ENCODE measurements around the gene AGPAT3. TPM values are rescaled to one million over a fixed set of nuclear protein-coding genes. Genes with fewer than 3 reads are reported as not detected.
A peak's percentile ranks its signal among the peaks of the same experiment; 100 is the strongest.

The AGPAT3 gene
- total and polyA plus RNA-seq, 5 donors from 2014 or later, result 13.3 to 67.8 (median 18.1) TPM

GRCh38 chr21:43993420-43993934 is 128.5 kb downstream of the AGPAT3 start:
- no peak overlapping the region for H3K4me3 Mint-ChIP-seq
- no peak for DNase-seq
- Histone ChIP-seq H3K4me1 (ENCODE audit: control insufficient read depth, insufficient read depth, low read length, poor library complexity, severe bottlenecking) (no peaks in the 10 kb centered on the region), H3K36me3 (ENCODE audit: control insufficient read depth, insufficient read depth, low read length) (no peaks in the 10 kb centered on the region), H3K27me3 (ENCODE audit: control insufficient read depth, insufficient read depth, low read length) (no peaks in the 10 kb centered on the region), H3K4me3 (ENCODE audit: low read depth, low read length) (no peak overlapping the region), H3K27ac (ENCODE audit: insufficient read depth, low read length, poor library complexity, severe bottlenecking) (no peak overlapping the region), H3K9me3 (ENCODE audit: control insufficient read depth in 2 of 2, low read length in 2 of 2) (no peaks in the 10 kb centered on the region)
- H3K36me3 Mint-ChIP-seq, result no peaks in the 10 kb centered on the region
- no peaks in the 10 kb centered on the region for H3K27me3 Mint-ChIP-seq
- no peak overlapping the region for H3K27ac Mint-ChIP-seq
- no peak for ATAC-seq (ENCODE audit: low read depth in 2 of 2)
- H3K4me1 Mint-ChIP-seq, result peaks cover 0 to 2% (median 0%) of the 10 kb centered on the region in 4 donors
- no peaks in the 10 kb centered on the region for H3K9me3 Mint-ChIP-seq

- Histone ChIP-seq H3K27me3 (ENCODE audit: control insufficient read depth, insufficient read depth, low read length) (no peaks in the 10 kb centered on the region), H3K9me3 (ENCODE audit: control insufficient read depth in 2 of 2, low read length in 2 of 2) (no peaks in the 10 kb centered on the region), H3K36me3 (ENCODE audit: control insufficient read depth, insufficient read depth, low read length) (no peaks in the 10 kb centered on the region), H3K4me3 (ENCODE audit: low read depth, low read length) (no peak overlapping the region), H3K4me1 (ENCODE audit: control insufficient read depth, insufficient read depth, low read length, poor library complexity, severe bottlenecking) (no peaks in the 10 kb centered on the region), H3K27ac (ENCODE audit: insufficient read depth, low read length, poor library complexity, severe bottlenecking) (no peak overlapping the region)
- Mint-ChIP-seq H3K27me3 (no peaks in the 10 kb centered on the region), H3K27ac (no peak overlapping the region), H3K9me3 (no peaks in the 10 kb centered on the region), H3K36me3 (no peaks in the 10 kb centered on the region), H3K4me1 (peaks cover 0 to 2% (median 0%) of the 10 kb centered on the region in 4 donors), H3K4me3 (no peak overlapping the region)
- no peak for DNase-seq
- no peak for ATAC-seq (ENCODE audit: low read depth in 2 of 2)
Observed at GRCh38 chr21:43994085-43994484, 129.1 kb downstream of the AGPAT3 start.

GRCh38 chr21:43994646-43995045 is 129.6 kb downstream of the AGPAT3 start:
- no peak for ATAC-seq (ENCODE audit: low read depth in 2 of 2)
- Mint-ChIP-seq H3K4me1 (peaks cover 0 to 2% (median 0%) of the 10 kb centered on the region in 4 donors), H3K4me3 (no peak overlapping the region), H3K36me3 (no peaks in the 10 kb centered on the region), H3K27me3 (no peaks in the 10 kb centered on the region), H3K27ac (no peak overlapping the region), H3K9me3 (no peaks in the 10 kb centered on the region)
- no peaks in the 10 kb centered on the region for H3K36me3 ChIP-seq (ENCODE audit: control insufficient read depth, insufficient read depth, low read length)
- H3K27me3 ChIP-seq (ENCODE audit: control insufficient read depth, insufficient read depth, low read length), result no peaks in the 10 kb centered on the region
- DNase-seq, result no peak
- no peaks in the 10 kb centered on the region for H3K9me3 ChIP-seq (ENCODE audit: control insufficient read depth in 2 of 2, low read length in 2 of 2)
- H3K4me1 ChIP-seq (ENCODE audit: control insufficient read depth, insufficient read depth, low read length, poor library complexity, severe bottlenecking), result no peaks in the 10 kb centered on the region
- H3K4me3 ChIP-seq (ENCODE audit: low read depth, low read length), result no peak overlapping the region
- no peak overlapping the region for H3K27ac ChIP-seq (ENCODE audit: insufficient read depth, low read length, poor library complexity, severe bottlenecking)

GRCh38 chr21:43995521-43996105 is 130.6 kb downstream of the AGPAT3 start:
- H3K4me3 Mint-ChIP-seq, result no peak overlapping the region
- no peak overlapping the region for H3K27ac ChIP-seq (ENCODE audit: insufficient read depth, low read length, poor library complexity, severe bottlenecking)
- no peak for ATAC-seq (ENCODE audit: low read depth in 2 of 2)
- no peaks in the 10 kb centered on the region for H3K9me3 Mint-ChIP-seq
- no peaks in the 10 kb centered on the region for H3K36me3 Mint-ChIP-seq
- no peak for DNase-seq
- no peaks in the 10 kb centered on the region for H3K36me3 ChIP-seq (ENCODE audit: control insufficient read depth, insufficient read depth, low read length)
- H3K9me3 ChIP-seq (ENCODE audit: control insufficient read depth in 2 of 2, low read length in 2 of 2), result no peaks in the 10 kb centered on the region
- H3K4me1 ChIP-seq (ENCODE audit: control insufficient read depth, insufficient read depth, low read length, poor library complexity, severe bottlenecking), result no peaks in the 10 kb centered on the region
- H3K4me3 ChIP-seq (ENCODE audit: low read depth, low read length), result no peak overlapping the region
- H3K27ac Mint-ChIP-seq, result peak overlapping the region in 1 of 3 donors; percentile 20
- no peaks in the 10 kb centered on the region for H3K27me3 ChIP-seq (ENCODE audit: control insufficient read depth, insufficient read depth, low read length)
- H3K4me1 Mint-ChIP-seq, result peaks cover 0 to 2% (median 0%) of the 10 kb centered on the region in 4 donors
- H3K27me3 Mint-ChIP-seq, result no peaks in the 10 kb centered on the region

GRCh38 chr21:43997766-43998742 is 133.0 kb downstream of the AGPAT3 start:
- Mint-ChIP-seq H3K9me3 (no peaks in the 10 kb centered on the region), H3K27ac (no peak overlapping the region), H3K4me3 (no peak overlapping the region), H3K4me1 (peaks cover 0 to 2% (median 0%) of the 10 kb centered on the region in 4 donors), H3K36me3 (no peaks in the 10 kb centered on the region), H3K27me3 (no peaks in the 10 kb centered on the region)
- H3K36me3 ChIP-seq (ENCODE audit: control insufficient read depth, insufficient read depth, low read length), result no peaks in the 10 kb centered on the region
- DNase-seq (no peak), ATAC-seq (ENCODE audit: low read depth in 2 of 2) (no peak)
- H3K27me3 ChIP-seq (ENCODE audit: control insufficient read depth, insufficient read depth, low read length), result no peaks in the 10 kb centered on the region
- H3K4me3 ChIP-seq (ENCODE audit: low read depth, low read length), result no peak overlapping the region
- H3K9me3 ChIP-seq (ENCODE audit: control insufficient read depth in 2 of 2, low read length in 2 of 2), result no peaks in the 10 kb centered on the region
- no peak overlapping the region for H3K27ac ChIP-seq (ENCODE audit: insufficient read depth, low read length, poor library complexity, severe bottlenecking)
- no peaks in the 10 kb centered on the region for H3K4me1 ChIP-seq (ENCODE audit: control insufficient read depth, insufficient read depth, low read length, poor library complexity, severe bottlenecking)

- no peaks in the 10 kb centered on the region for H3K4me1 ChIP-seq (ENCODE audit: control insufficient read depth, insufficient read depth, low read length, poor library complexity, severe bottlenecking)
- H3K27ac Mint-ChIP-seq, result no peak overlapping the region
Observed at GRCh38 chr21:44000360-44000759, 135.3 kb downstream of the AGPAT3 start.

GRCh38 chr21:44002511-44002910 is 137.5 kb downstream of the AGPAT3 start:
- Histone ChIP-seq H3K4me1 (ENCODE audit: control insufficient read depth, insufficient read depth, low read length, poor library complexity, severe bottlenecking) (no peaks in the 10 kb centered on the region), H3K27me3 (ENCODE audit: control insufficient read depth, insufficient read depth, low read length) (no peaks in the 10 kb centered on the region), H3K9me3 (ENCODE audit: control insufficient read depth in 2 of 2, low read length in 2 of 2) (no peaks in the 10 kb centered on the region), H3K4me3 (ENCODE audit: low read depth, low read length) (no peak overlapping the region), H3K27ac (ENCODE audit: insufficient read depth, low read length, poor library complexity, severe bottlenecking) (no peak overlapping the region), H3K36me3 (ENCODE audit: control insufficient read depth, insufficient read depth, low read length) (no peaks in the 10 kb centered on the region)
- DNase-seq (no peak), ATAC-seq (ENCODE audit: low read depth in 2 of 2) (no peak)
- no peaks in the 10 kb centered on the region for H3K27me3 Mint-ChIP-seq
- no peak overlapping the region for H3K4me3 Mint-ChIP-seq
- H3K4me1 Mint-ChIP-seq, result no peaks in the 10 kb centered on the region
- H3K27ac Mint-ChIP-seq, result no peak overlapping the region
- no peaks in the 10 kb centered on the region for H3K9me3 Mint-ChIP-seq
- no peaks in the 10 kb centered on the region for H3K36me3 Mint-ChIP-seq

More at GRCh38 chr21:44000360-44000759, 135.3 kb downstream of the AGPAT3 start:
- H3K4me1 Mint-ChIP-seq, result peaks cover 0 to 2% (median 0%) of the 10 kb centered on the region in 4 donors
- DNase-seq (no peak), ATAC-seq (ENCODE audit: low read depth in 2 of 2) (no peak)
- H3K9me3 Mint-ChIP-seq, result no peaks in the 10 kb centered on the region
- Histone ChIP-seq H3K27me3 (ENCODE audit: control insufficient read depth, insufficient read depth, low read length) (no peaks in the 10 kb centered on the region), H3K27ac (ENCODE audit: insufficient read depth, low read length, poor library complexity, severe bottlenecking) (no peak overlapping the region), H3K4me3 (ENCODE audit: low read depth, low read length) (no peak overlapping the region), H3K9me3 (ENCODE audit: control insufficient read depth in 2 of 2, low read length in 2 of 2) (no peaks in the 10 kb centered on the region), H3K36me3 (ENCODE audit: control insufficient read depth, insufficient read depth, low read length) (no peaks in the 10 kb centered on the region)
- no peaks in the 10 kb centered on the region for H3K36me3 Mint-ChIP-seq
- no peaks in the 10 kb centered on the region for H3K27me3 Mint-ChIP-seq
- no peak overlapping the region for H3K4me3 Mint-ChIP-seq
